GM19193 (cell line): ENCODE data around the gene TRABD2A.

Source experiments
- POLR2A ChIP-seq: IDR thresholded peaks from 4 replicates; pipeline ENCODE4 v1.6.1; 2011; ENCODE audit not compliant: insufficient read depth, insufficient read length; ENCODE audit errors: extremely low read depth

TRABD2A gene

GRCh38 chr2:84847326-84848050 is 33.4 kb downstream of the TRABD2A start:
- TF ChIP-seq POLR2A, result no peak

- TF ChIP-seq POLR2A, result no peak
Observed at GRCh38 chr2:84846741-84847142, 34.1 kb downstream of the TRABD2A start.

- no peak for TF ChIP-seq POLR2A
Observed at GRCh38 chr2:84846041-84846663, 34.7 kb downstream of the TRABD2A start.

DNA sequence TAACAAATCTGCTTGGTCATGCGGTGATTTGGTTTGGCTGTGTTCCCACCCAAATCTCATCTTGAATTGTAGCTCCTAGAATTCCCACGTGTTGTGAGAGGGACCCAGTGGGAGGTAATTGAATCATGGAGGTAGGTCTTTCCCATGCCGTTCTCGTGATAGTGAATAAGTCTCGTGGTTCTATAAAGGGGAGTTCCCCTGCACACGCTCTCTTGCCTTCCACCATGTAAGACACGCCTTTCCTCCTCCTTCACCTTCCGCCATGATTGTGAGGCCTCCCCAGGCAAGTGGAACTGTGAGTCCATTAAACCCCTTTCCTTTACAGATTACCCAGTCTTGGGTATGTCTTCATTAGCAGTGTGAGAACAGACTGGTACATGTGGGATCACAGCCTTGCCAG is 36.7 kb downstream of the TRABD2A start:
- TF ChIP-seq POLR2A, result no peak

GRCh38 chr2:84841577-84841976 is 39.3 kb downstream of the TRABD2A start:
- no peak for TF ChIP-seq POLR2A

GRCh38 chr2:84840306-84840705 is 40.6 kb downstream of the TRABD2A start:
- TF ChIP-seq POLR2A, result no peak

DNA sequence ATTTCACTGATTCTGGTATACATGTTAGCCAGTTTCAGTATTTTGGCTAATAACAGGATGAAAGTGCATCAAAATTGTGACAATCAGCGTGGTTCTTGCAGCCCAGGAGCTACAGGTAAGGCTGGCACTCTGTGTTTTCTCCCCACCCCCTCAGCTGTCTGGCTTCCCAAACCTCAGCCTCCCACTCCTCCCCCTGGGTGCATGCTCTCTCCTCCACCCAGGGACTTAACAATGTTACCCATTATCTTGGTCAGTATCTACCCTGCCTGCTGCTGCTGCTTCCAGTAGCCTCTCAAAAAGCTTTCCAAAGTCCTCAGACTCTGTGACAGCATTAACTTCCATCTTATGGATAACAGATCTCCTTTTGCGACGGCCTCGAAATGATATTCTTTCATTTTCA is 41.0 kb downstream of the TRABD2A start:
- TF ChIP-seq POLR2A, result no peak

DNA sequence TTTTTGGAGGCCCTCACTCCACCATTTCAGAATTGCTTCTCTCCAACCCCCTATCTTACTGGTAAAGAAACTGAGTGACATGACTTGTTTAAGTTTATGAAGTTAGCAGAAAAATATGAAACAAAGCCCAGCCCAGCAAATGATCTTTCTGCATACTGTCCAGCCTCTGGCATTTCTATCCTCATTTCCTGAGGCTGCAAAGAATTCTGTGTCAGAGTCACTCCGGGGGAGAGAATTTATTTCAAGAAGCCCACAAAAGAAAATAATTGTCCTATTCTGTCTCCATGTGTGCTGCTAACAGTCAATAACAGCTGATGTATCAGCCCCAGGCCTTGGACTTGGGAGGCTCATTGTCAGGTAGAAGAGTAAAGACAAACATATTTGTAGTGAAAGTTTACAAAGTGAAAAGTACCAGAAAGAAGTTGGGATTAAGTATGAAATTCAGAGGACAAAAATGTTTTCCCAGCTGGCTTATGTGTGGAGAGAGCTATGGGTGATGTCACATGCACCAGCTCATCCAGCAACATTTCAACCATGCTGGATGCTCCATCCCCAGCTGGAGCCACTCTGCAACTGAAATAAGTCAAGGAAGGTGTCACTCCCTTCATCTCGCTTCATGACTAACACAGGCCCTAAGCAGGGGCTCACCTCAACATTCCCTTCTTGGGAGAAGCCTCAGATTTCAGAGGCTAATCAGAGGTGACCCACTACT is 42.3 kb downstream of the TRABD2A start:
- no peak for TF ChIP-seq POLR2A

GRCh38 chr2:84836215-84836614 is 44.7 kb downstream of the TRABD2A start:
- no peak for TF ChIP-seq POLR2A

DNA sequence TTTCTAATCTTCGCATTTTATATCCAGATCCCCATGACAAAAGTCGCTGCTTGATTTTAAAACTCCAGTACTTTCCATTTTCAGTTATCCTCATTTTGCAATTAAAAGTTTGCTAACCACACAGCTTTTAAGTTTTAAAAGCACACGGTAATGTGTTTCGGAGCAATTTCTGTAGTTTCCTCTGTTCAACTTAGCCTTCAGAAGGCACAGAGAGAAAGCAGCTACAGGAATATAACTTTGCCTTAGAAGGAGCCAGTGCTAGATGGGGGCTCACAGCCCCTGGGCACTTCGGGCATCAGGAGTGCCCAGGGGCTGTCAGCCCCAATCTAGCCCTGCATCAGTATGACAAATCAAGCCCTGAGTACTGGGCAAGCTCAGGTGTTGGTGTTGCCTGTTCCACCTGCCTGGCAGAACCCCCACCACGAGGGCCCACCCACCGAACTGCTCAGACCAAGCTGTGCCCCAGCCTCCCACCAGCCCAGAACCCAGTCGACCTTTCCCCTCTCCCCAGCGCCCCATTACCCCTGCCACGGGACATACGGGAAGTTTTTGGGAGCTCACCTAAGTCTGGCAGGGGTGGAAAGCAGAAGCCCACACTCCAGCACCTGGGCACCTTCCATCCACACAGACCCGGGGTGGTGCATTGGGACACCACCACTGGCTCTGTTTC is 47.3 kb downstream of the TRABD2A start:
- no peak for TF ChIP-seq POLR2A

DNA sequence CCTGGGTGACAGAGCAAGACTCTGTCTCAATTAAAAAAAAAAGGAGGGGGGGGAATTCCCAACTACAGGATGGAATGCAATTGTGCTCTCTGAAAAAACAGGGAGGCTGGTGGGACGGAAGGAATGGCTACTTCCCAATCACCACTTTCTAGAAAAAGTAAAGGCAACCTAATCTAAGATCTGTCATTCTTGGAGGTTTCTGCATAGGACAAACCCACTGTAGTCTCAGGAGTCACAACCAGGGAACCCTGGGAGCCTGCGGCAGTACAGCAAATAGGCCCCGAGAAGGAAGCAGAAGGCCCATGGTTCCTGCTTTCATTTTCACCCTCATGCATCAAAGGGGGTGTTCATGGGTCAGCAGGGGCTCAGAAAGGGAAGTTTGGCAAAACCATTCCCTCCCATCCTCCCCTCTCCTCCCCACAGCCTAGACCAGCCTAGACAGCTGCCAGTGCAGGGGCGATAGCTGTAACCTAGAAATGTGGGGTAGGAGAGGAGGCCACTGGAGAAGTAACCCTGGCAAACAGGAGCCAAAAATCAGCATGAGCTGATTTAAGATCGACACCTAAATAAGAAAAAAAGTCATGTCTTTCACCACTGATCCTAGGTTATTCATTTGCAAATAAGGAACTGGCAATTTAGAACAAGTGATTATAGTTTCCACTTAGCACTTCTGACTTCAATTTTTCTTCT is 48.0 kb downstream of the TRABD2A start:
- no peak for TF ChIP-seq POLR2A

- TF ChIP-seq POLR2A, result no peak
Observed at GRCh38 chr2:84830758-84831500, 50.0 kb downstream of the TRABD2A start.

DNA sequence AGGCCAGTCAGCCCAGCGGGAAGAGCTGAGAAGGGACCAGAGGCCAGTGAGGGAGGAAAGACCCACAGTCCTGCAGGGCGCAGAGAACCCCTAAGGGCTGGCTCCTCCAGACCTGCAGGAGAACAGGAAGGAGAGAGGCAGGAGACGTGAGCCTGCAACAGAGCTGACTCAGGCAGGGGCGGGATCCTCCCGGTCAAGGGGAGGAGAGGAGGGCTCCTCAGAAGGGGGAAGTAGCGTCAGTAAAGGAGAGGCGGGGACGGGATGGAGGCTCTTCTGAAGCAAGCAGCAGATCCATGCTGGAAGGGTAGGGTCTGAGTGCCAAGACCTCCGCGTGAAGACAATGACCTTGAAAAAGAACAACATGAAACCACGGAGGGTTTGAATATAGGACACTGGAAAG is 50.8 kb downstream of the TRABD2A start:
- no peak for TF ChIP-seq POLR2A

DNA sequence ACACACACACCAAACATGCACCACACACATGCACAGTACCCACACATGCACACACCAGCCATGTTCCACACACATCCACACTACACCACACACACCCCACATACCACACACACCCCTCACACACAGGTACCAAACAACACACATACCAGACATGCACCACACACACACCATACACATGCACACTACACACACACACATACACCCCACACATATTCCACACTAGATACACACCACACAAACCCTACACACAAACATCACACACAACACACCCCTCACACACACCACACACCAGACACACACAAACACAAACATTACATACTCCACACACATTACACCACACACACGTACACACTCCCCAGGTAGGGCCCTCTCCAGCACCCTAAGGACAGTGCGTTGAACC is 51.2 kb downstream of the TRABD2A start:
- TF ChIP-seq POLR2A, result no peak
